Gastrocnemius medialis (tissue), 4 donors: ENCODE results near the gene ARMC2.

Experiments
- CTCF ChIP-seq, 5 experiments: fragments of 450-650 bp in 3 of 5; fragments of 200-600 bp in 2 of 5; sonication (generic) in 2 of 5; IDR thresholded peaks in 4 of 5; conservative IDR thresholded peaks in 1 of 5; 1 replicate in 4 of 5; 2 replicates in 1 of 5; pipeline ENCODE4 v1.5.1; 2016 to 2019; ENCODE audit warnings: antibody characterized with exemption in 5 of 5, mild to moderate bottlenecking in 3 of 5, moderate library complexity in 3 of 5
- POLR2A ChIP-seq, 2 donors: fragments of 450-650 bp; IDR thresholded peaks; one replicate each; pipeline ENCODE4 v1.6.1; 2017; ENCODE audit warnings: antibody characterized with exemption in 2 of 2, mild to moderate bottlenecking in 2 of 2, moderate library complexity in 2 of 2

GRCh38 chr6:109015176-109015575, 167.0 kb downstream of the ARMC2 start:
- no peak for TF ChIP-seq CTCF (IDR thresholded peaks at IDR 0.05 in 4 of 5, conservative IDR thresholded peaks at IDR 0.05 in 1 of 5)
- no peak for TF ChIP-seq POLR2A (IDR thresholded peaks at IDR 0.05)
